Gastroesophageal sphincter (tissue), 3 donors: Measurements from ENCODE around the gene TMX4.

Source experiments
- CTCF ChIP-seq, 4 experiments: fragments of 200-600 bp in 2 of 4; fragments of 450-650 bp in 2 of 4; sonication (generic) in 1 of 4; IDR thresholded peaks; one replicate each; pipeline ENCODE4 v1.5.1; 2017 to 2019; ENCODE audit warnings: antibody characterized with exemption in 4 of 4, mild to moderate bottlenecking in 2 of 4, moderate library complexity in 2 of 4
- EP300 ChIP-seq: sonication (generic); formaldehyde crosslinking; IDR thresholded peaks from one replicate; pipeline ENCODE4 v1.6.1; 2017; ENCODE audit warnings: antibody characterized with exemption, mild to moderate bottlenecking
- POLR2A ChIP-seq, 2 donors: fragments of 450-650 bp; IDR thresholded peaks; one replicate each; pipeline ENCODE4 v1.6.1; 2017; ENCODE audit warnings: antibody characterized with exemption in 2 of 2, mild to moderate bottlenecking in 2 of 2, moderate library complexity in 1 of 2
- POLR2AphosphoS5 ChIP-seq: sonication (generic); formaldehyde crosslinking; IDR thresholded peaks from one replicate; pipeline ENCODE4 v1.6.1; 2017; ENCODE audit warnings: antibody characterized with exemption

DNA sequence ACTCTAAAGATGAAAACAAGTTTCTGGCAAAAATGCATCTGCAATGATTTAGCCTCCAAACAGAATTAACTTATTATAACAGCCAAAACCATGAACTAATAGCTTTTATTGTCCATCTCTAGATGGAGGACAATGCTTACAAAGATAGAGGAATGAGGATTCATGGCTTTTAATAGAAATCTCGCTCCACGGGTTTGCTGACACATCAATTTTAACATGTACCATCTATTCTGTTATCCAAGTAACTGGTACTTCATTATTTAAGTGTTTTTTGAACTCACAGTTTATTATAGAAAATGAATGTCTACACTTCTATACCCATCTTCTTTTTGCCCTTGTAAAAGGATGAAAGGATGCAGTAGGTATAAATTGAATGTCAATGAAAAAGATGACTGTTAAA is 10.8 kb downstream of the TMX4 start:
- TF ChIP-seq CTCF (IDR thresholded peaks at IDR 0.05) (no peak), POLR2AphosphoS5 (no peak), POLR2A (IDR thresholded peaks at IDR 0.05) (no peak), EP300 (no peak)
